ENCODE measurements around the gene GK.

DNA sequence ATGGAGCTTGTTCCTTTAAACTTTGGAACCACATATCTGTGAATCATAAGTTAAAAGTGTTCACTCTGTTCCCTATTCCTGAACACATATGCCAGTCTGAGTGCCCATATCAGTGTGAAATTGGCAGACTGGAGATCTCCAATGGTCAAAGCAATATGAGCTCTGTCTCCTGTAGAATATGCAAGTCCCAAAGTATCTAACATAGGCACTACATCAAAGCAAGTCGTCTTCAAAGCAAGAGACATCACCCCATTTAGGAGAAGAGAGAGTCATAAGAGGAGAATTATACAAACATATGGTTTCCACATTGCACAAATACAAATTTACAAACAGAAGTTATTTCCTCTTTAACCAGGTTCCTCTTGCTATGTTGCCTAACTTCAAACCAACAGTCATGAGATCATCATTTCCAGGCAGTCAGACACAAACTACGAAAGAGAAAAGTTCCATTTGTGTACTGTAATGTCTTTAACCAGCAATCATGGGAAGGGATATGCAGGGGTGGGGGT is 9.9 kb upstream of the GK start:
- TF ChIP-seq, protein P1, sequence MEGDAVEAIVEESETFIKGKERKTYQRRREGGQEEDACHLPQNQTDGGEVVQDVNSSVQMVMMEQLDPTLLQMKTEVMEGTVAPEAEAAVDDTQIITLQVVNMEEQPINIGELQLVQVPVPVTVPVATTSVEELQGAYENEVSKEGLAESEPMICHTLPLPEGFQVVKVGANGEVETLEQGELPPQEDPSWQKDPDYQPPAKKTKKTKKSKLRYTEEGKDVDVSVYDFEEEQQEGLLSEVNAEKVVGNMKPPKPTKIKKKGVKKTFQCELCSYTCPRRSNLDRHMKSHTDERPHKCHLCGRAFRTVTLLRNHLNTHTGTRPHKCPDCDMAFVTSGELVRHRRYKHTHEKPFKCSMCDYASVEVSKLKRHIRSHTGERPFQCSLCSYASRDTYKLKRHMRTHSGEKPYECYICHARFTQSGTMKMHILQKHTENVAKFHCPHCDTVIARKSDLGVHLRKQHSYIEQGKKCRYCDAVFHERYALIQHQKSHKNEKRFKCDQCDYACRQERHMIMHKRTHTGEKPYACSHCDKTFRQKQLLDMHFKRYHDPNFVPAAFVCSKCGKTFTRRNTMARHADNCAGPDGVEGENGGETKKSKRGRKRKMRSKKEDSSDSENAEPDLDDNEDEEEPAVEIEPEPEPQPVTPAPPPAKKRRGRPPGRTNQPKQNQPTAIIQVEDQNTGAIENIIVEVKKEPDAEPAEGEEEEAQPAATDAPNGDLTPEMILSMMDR (IDR thresholded peaks at IDR 0.05), result no peak
- TF ChIP-seq POLR2A (IDR thresholded peaks at IDR 0.05), result no peak
